ENCODE data around the gene EXOC3.

- no peak for TF ChIP-seq EP300 (IDR thresholded peaks at IDR 0.05)
- no peak for TF ChIP-seq POLR2AphosphoS5 (IDR thresholded peaks at IDR 0.05)
- no peak for TF ChIP-seq CTCF (IDR thresholded peaks at IDR 0.05)
- TF ChIP-seq POLR2A (IDR thresholded peaks at IDR 0.05), result no peak
Observed at GRCh38 chr5:482021-482420, 39.0 kb downstream of the EXOC3 start.

Measured in sigmoid colon (tissue), 4 donors.